Measurements from ENCODE around the gene ASCC2.
"Not testable (repeated sequence)": the region's sequence is repeated elsewhere in the genome, so short reads cannot be mapped to it uniquely, and the experiment has no call there.

Gene ASCC2

DNA sequence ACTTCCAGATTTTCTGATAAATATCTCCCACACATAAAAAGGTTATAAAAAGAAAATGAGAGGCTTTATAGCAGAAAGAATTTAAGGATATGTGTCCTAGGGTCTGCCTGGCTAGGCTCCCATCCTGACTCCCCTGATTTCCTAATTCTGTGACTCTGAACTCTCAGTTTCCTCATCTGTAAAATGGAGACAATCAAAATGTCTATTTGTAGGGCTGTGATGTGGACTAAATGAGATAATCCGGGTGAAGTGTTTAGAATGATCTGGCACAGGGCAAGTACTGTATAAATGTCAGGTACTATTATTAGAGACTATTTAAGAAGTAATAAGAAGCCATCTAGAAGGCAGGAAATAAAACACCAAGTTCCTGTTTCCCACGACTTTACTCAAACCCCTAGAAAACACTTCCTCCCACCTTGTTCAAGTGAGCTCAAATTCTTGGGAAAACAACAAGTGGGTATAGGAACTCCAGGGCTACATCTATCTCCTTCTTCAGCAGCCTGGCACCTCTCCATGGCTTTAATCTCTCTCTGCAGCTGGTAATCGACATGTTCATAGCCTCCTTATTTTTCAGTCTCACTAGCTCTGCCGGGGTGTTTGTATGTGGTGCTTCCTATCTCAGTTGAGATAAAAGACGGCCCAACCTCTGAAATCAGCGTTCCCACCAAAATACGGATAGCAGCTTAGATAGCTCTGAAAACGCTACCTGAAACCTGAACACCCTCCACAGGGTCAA lies 6.7 kb downstream of the ASCC2 start:
- peaks cover 26% of the 10 kb centered on the region for H3K4me1 ChIP-seq (ENCODE audit: control insufficient read depth, insufficient read depth, low read length)
- H3K9ac ChIP-seq (ENCODE audit: low read length): no peak overlapping the region
- no peak for DNase-seq (ENCODE audit: low read depth)
- no peaks in the 10 kb centered on the region for H3K9me3 ChIP-seq (ENCODE audit: control insufficient read depth, low read length)
- peaks cover 48% of the 10 kb centered on the region for H3K36me3 ChIP-seq (ENCODE audit: control insufficient read depth, insufficient read depth, low read length, severe bottlenecking)
- no peak overlapping the region for H3K4me3 ChIP-seq (ENCODE audit: low read length)
- H3K27me3 ChIP-seq (replicated peaks; ENCODE audit: control insufficient read depth, insufficient read depth, low read length): no peaks in the 10 kb centered on the region

DNA sequence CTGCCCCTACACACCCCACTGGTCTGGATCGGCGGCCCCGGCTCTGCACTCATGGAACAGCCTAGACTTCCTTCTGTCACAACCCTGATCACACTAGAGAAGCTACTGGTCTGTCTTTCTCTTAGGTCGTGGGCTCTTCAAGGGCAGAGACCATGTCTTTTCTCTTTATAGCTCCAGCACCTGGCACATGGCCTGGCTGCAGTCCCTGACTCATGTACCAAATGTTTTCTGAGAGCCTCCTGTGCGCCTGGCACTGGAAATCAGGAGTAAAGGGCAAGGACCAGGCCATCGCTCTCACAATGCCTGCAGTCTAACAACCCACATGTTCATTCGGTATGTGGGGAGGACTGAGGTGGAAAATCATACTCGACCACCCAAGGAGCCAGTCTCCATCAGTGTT lies 7.5 kb downstream of the ASCC2 start:
- Histone ChIP-seq H3K4me3 (ENCODE audit: low read length) (no peak overlapping the region), H3K4me1 (ENCODE audit: control insufficient read depth, insufficient read depth, low read length) (peaks cover 26% of the 10 kb centered on the region), H3K9me3 (ENCODE audit: control insufficient read depth, low read length) (no peaks in the 10 kb centered on the region), H3K36me3 (ENCODE audit: control insufficient read depth, insufficient read depth, low read length, severe bottlenecking) (peaks cover 48% of the 10 kb centered on the region), H3K9ac (ENCODE audit: low read length) (no peak overlapping the region), H3K27me3 (replicated peaks; ENCODE audit: control insufficient read depth, insufficient read depth, low read length) (no peaks in the 10 kb centered on the region)
- DNase-seq (ENCODE audit: low read depth): no peak

DNA sequence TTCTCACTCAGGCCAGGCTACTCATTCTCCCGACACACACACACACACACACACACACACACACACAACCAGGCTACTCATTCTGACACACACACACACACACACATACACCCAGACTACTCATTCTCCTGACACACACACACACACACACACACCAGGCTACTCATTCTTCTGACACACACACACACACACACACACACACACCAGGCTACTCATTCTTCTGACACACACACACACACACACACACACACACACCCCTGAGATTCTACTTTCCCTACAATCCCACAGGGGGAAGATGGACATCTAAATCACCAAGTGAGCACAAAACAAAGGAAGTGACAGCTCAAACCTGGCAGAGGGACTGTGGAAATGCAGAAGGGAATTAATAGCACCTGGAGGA lies 10.3 kb downstream of the ASCC2 start:
- Histone ChIP-seq H3K4me1 (ENCODE audit: control insufficient read depth, insufficient read depth, low read length) (peaks cover 17% of the 10 kb centered on the region), H3K36me3 (ENCODE audit: control insufficient read depth, insufficient read depth, low read length, severe bottlenecking) (peaks cover 62% of the 10 kb centered on the region)
- not testable (repeated sequence) for DNase-seq (ENCODE audit: low read depth); H3K27me3 ChIP-seq (replicated peaks; ENCODE audit: control insufficient read depth, insufficient read depth, low read length); H3K9ac ChIP-seq (ENCODE audit: low read length); H3K4me3 ChIP-seq (ENCODE audit: low read length); H3K9me3 ChIP-seq (ENCODE audit: control insufficient read depth, low read length)

DNA sequence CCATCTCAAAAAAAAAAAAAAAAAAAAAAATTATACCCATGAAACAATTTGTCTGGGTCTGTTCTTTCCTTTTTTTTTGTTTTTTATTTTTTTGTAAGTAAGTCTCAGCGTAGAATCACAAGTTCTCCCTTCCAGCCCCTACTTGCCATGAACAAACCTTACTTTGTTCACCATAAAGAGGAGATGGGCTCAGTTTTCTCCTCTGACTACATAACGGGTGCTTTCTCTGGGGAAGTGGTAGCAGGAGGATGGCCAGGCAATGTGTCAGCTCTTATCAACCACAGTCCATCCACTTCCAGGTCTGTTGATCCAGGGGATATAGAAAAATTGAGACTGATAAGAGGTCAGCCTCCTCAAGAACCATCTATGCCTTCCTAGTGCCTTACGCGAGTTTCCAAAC lies 11.0 kb downstream of the ASCC2 start:
- H3K27me3 ChIP-seq (replicated peaks; ENCODE audit: control insufficient read depth, insufficient read depth, low read length): no peaks in the 10 kb centered on the region
- no peak for DNase-seq (ENCODE audit: low read depth)
- H3K9ac ChIP-seq (ENCODE audit: low read length): no peak overlapping the region
- H3K4me3 ChIP-seq (ENCODE audit: low read length): no peak overlapping the region
- H3K9me3 ChIP-seq (ENCODE audit: control insufficient read depth, low read length): no peaks in the 10 kb centered on the region
- peaks cover 66% of the 10 kb centered on the region for H3K36me3 ChIP-seq (ENCODE audit: control insufficient read depth, insufficient read depth, low read length, severe bottlenecking)
- peaks cover 20% of the 10 kb centered on the region for H3K4me1 ChIP-seq (ENCODE audit: control insufficient read depth, insufficient read depth, low read length)

DNA sequence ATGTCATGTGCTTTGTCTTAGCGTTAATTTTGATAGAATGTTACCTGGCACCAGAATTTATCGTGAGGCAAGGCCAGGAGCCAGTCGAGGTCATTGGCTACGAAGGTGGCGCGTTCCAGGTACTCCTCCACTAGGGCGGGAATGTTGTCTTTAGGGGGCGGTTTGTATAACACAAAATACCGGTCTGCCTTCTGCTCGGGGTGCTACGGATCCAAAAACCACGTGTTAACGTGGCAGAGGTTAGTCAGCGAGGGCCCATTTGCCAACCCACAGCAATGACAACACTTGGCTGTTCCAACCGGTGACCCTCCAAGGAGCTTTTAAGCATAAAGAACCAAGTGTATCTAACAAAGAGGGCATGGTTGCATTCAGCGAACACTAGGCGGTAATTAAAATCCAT lies 12.5 kb downstream of the ASCC2 start:
- DNase-seq (ENCODE audit: low read depth): no peak
- Histone ChIP-seq H3K4me3 (ENCODE audit: low read length) (no peak overlapping the region), H3K9me3 (ENCODE audit: control insufficient read depth, low read length) (no peaks in the 10 kb centered on the region), H3K9ac (ENCODE audit: low read length) (no peak overlapping the region), H3K4me1 (ENCODE audit: control insufficient read depth, insufficient read depth, low read length) (peaks cover 13% of the 10 kb centered on the region), H3K36me3 (ENCODE audit: control insufficient read depth, insufficient read depth, low read length, severe bottlenecking) (peaks cover 65% of the 10 kb centered on the region), H3K27me3 (replicated peaks; ENCODE audit: control insufficient read depth, insufficient read depth, low read length) (no peaks in the 10 kb centered on the region)

DNA sequence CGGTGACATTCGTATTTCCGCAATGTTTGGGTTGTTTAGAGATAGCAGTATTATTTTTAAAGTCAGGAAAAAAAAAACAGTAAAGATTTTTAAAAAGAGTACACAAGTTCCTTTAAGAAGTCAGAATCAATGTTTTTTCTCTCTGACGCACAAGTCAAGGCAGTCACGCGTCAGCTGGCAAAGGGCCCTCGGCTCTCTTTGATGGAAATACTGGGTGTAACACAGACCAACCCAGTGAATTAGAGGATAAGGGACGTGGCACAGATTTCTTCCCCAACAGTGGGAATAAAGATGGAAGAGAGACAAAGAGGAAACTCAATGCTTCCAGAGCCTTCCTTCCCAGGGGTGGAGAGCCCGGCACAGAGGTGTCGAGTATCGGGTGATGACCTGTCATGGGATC lies 13.4 kb downstream of the ASCC2 start:
- H3K9me3 ChIP-seq (ENCODE audit: control insufficient read depth, low read length): no peaks in the 10 kb centered on the region
- DNase-seq (ENCODE audit: low read depth): no peak
- peaks cover 9% of the 10 kb centered on the region for H3K4me1 ChIP-seq (ENCODE audit: control insufficient read depth, insufficient read depth, low read length)
- no peaks in the 10 kb centered on the region for H3K27me3 ChIP-seq (replicated peaks; ENCODE audit: control insufficient read depth, insufficient read depth, low read length)
- no peak overlapping the region for H3K4me3 ChIP-seq (ENCODE audit: low read length)
- no peak overlapping the region for H3K9ac ChIP-seq (ENCODE audit: low read length)
- H3K36me3 ChIP-seq (ENCODE audit: control insufficient read depth, insufficient read depth, low read length, severe bottlenecking): peaks cover 62% of the 10 kb centered on the region

DNA sequence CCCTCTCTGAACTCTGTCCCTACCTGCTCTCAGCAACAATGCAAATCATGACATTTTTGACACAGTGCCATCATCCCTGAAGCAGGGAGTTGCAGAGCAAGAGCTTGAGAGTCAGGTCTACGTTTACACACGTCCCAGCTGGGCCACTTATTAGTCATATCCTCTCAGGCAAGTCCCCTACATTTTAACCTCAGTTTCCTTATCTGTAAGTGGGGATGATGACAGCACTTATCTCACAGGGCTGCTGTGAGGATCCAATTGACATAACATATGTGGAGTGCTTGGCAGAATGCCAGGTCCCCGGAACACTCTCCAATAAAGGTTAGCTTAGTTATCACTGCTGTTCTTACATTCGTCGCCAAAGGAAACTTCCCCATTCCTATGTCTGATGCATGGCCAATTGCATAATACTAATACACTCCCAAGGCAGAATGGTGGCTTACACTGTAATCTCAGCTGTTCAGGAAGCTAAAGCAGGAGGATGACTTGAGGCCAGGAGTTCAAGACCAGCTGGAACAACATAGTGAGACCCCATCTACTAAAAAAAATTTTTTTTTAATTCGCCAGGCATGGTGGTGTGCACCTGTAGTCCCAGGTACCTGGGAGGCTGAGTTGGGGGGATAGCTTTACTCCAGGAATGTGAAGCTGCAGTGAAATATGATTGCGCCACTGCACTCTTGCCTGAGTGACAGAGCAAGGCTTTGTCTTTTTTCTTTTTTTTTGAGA lies 16.6 kb downstream of the ASCC2 start:
- H3K9me3 ChIP-seq (ENCODE audit: control insufficient read depth, low read length): no peaks in the 10 kb centered on the region
- peaks cover 69% of the 10 kb centered on the region for H3K36me3 ChIP-seq (ENCODE audit: control insufficient read depth, insufficient read depth, low read length, severe bottlenecking)
- H3K4me1 ChIP-seq (ENCODE audit: control insufficient read depth, insufficient read depth, low read length): peaks cover 27% of the 10 kb centered on the region
- H3K4me3 ChIP-seq (ENCODE audit: low read length): no peak overlapping the region
- H3K27me3 ChIP-seq (replicated peaks; ENCODE audit: control insufficient read depth, insufficient read depth, low read length): no peaks in the 10 kb centered on the region
- peak; percentile 47 for DNase-seq (ENCODE audit: low read depth)
- H3K9ac ChIP-seq (ENCODE audit: low read length): no peak overlapping the region

DNA sequence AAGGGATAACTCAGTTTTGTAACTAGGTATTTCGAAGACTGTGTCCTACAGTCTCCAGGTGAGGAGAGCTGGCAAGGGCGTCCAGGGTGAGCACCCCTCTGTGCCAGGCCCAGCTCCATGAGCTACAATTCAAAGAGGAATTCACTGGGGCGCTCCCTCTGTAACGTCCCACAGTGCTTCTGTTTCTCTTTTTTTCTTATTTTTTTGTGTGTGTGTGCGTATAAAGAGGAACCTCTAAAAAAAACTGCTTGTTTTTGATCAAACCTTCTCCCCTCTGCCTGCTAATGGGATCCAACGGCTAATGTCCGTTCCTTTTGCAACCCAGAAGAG lies 17.1 kb downstream of the ASCC2 start:
- H3K27me3 ChIP-seq (replicated peaks; ENCODE audit: control insufficient read depth, insufficient read depth, low read length): no peaks in the 10 kb centered on the region
- H3K36me3 ChIP-seq (ENCODE audit: control insufficient read depth, insufficient read depth, low read length, severe bottlenecking): peaks cover 68% of the 10 kb centered on the region
- DNase-seq (ENCODE audit: low read depth): no peak
- peaks cover 32% of the 10 kb centered on the region for H3K4me1 ChIP-seq (ENCODE audit: control insufficient read depth, insufficient read depth, low read length)
- H3K9me3 ChIP-seq (ENCODE audit: control insufficient read depth, low read length): no peaks in the 10 kb centered on the region
- no peak overlapping the region for H3K4me3 ChIP-seq (ENCODE audit: low read length)
- no peak overlapping the region for H3K9ac ChIP-seq (ENCODE audit: low read length)

DNA sequence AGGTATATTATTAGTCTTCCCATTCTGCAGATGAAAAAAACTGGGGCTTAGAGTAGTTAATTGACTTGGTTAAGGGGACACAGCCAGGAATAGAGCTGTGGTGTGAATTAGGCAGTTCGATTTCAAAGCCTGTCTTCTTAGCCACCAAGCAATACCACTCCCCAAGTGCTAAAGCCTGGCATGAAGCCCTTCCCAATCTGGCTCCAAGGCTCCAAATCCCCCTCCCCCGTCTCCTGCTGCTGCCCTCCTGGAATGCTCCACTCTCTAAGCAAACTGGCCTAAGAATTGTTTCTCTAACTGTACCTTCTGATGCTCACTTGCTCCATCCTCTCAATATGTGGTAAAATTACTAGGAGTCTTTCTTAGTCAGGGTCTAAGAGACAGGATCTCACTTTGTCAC lies 18.6 kb downstream of the ASCC2 start:
- no peaks in the 10 kb centered on the region for H3K27me3 ChIP-seq (replicated peaks; ENCODE audit: control insufficient read depth, insufficient read depth, low read length)
- no peaks in the 10 kb centered on the region for H3K9me3 ChIP-seq (ENCODE audit: control insufficient read depth, low read length)
- no peak overlapping the region for H3K4me3 ChIP-seq (ENCODE audit: low read length)
- H3K9ac ChIP-seq (ENCODE audit: low read length): no peak overlapping the region
- no peak for DNase-seq (ENCODE audit: low read depth)
- H3K36me3 ChIP-seq (ENCODE audit: control insufficient read depth, insufficient read depth, low read length, severe bottlenecking): peaks cover 64% of the 10 kb centered on the region
- peaks cover 43% of the 10 kb centered on the region for H3K4me1 ChIP-seq (ENCODE audit: control insufficient read depth, insufficient read depth, low read length)

DNA sequence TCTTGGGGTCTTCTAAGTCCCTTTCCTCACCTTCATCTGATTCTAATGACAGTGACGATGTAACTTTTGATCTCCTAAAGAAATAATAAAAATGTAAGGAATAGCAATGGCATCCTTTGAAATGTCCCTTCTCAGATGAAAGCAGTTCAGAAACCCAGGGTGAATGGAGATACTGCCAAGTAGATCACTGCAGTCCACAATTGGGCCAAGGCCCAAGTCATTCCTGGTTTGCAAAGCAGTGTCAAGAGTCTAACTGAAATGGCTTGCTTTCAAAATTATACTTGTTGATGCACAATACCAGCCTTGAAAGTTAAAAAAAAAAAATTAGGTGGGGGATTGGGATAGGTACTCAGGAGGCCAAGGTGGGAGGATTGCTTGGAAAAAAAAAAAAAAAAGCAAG lies 20.4 kb downstream of the ASCC2 start:
- H3K27me3 ChIP-seq (replicated peaks; ENCODE audit: control insufficient read depth, insufficient read depth, low read length): no peaks in the 10 kb centered on the region
- H3K4me1 ChIP-seq (ENCODE audit: control insufficient read depth, insufficient read depth, low read length): peaks cover 43% of the 10 kb centered on the region
- H3K4me3 ChIP-seq (ENCODE audit: low read length): no peak overlapping the region
- DNase-seq (ENCODE audit: low read depth): no peak
- peaks cover 66% of the 10 kb centered on the region for H3K36me3 ChIP-seq (ENCODE audit: control insufficient read depth, insufficient read depth, low read length, severe bottlenecking)
- no peaks in the 10 kb centered on the region for H3K9me3 ChIP-seq (ENCODE audit: control insufficient read depth, low read length)
- no peak overlapping the region for H3K9ac ChIP-seq (ENCODE audit: low read length)

DNA sequence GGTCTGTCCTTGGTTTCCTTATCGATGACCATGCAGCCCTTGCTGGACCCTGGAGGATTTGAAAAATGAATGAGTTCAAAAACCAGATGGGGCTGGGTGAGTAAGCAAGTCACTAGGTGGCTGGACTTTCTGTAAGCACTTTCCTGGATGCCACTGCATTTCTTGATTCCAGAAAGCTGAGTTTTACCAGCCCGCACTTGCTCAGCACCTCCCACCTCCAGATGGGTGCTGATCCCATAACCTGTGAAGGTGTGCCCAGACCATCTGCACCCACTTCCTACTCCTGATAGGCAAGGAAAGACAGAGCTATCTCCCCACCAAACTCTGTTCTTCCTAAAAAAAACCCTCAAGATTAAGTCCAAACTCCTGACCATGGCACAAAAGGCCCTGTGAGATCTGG lies 21.1 kb downstream of the ASCC2 start:
- peaks cover 66% of the 10 kb centered on the region for H3K36me3 ChIP-seq (ENCODE audit: control insufficient read depth, insufficient read depth, low read length, severe bottlenecking)
- H3K9ac ChIP-seq (ENCODE audit: low read length): no peak overlapping the region
- no peaks in the 10 kb centered on the region for H3K27me3 ChIP-seq (replicated peaks; ENCODE audit: control insufficient read depth, insufficient read depth, low read length)
- peaks cover 46% of the 10 kb centered on the region for H3K4me1 ChIP-seq (ENCODE audit: control insufficient read depth, insufficient read depth, low read length)
- no peaks in the 10 kb centered on the region for H3K9me3 ChIP-seq (ENCODE audit: control insufficient read depth, low read length)
- DNase-seq (ENCODE audit: low read depth): no peak
- no peak overlapping the region for H3K4me3 ChIP-seq (ENCODE audit: low read length)

Data from adipocyte (in vitro differentiated cells).